Astrocyte of the spinal cord (primary cell): ENCODE data around the gene SCN10A.

Source experiments
- DNase-seq: peaks from one replicate; pipeline ENCODE4 v3.0.0; 2011; ENCODE audit warnings: low read depth, low spot score
- H3K4me3 ChIP-seq: 2 replicates; pipeline ENCODE4 v1.5.1; 2011; ENCODE audit warnings: low read depth, mild to moderate bottlenecking, low read length, moderate library complexity
- CTCF ChIP-seq: IDR thresholded peaks from 2 replicates; pipeline ENCODE4 v1.5.1; 2012; ENCODE audit warnings: low read depth, mild to moderate bottlenecking, low read length, inconsistent platforms
- in situ Hi-C: cut with HindIII; loops from 2 replicates; pipeline ENCODE4 v1.10.0; 2017; ENCODE audit warnings: low sequenced_read_pairs

Gene SCN10A

GRCh38 chr3:38702231-38702630, 113.8 kb downstream of the SCN10A start:
- H3K4me3 ChIP-seq: no peak overlapping the region
- no peak for DNase-seq
- TF ChIP-seq CTCF: no peak
- in situ Hi-C loops: no loop called here

GRCh38 chr3:38698760-38699159, 117.3 kb downstream of the SCN10A start:
- DNase-seq: no peak
- TF ChIP-seq CTCF: no peak
- no peak overlapping the region for H3K4me3 ChIP-seq
- in situ Hi-C loops: no loop called here

- in situ Hi-C loops: no loop called here
- TF ChIP-seq CTCF: no peak
- no peak for DNase-seq
- H3K4me3 ChIP-seq: no peak overlapping the region
These were observed 118.0 kb downstream of the SCN10A start for GRCh38 chr3:38698061-38698460.

GRCh38 chr3:38696034-38696433, 120.0 kb downstream of the SCN10A start:
- DNase-seq: no peak
- in situ Hi-C loops: no loop called here
- no peak overlapping the region for H3K4me3 ChIP-seq
- TF ChIP-seq CTCF: no peak

- in situ Hi-C loops: no loop called here
- no peak for DNase-seq
These were observed 125.8 kb downstream of the SCN10A start for GRCh38 chr3:38690185-38690584.

GRCh38 chr3:38689774-38690173, 126.2 kb downstream of the SCN10A start:
- no peak for DNase-seq
- TF ChIP-seq CTCF: no peak
- no peak overlapping the region for H3K4me3 ChIP-seq
- in situ Hi-C loops: no loop called here

More at GRCh38 chr3:38690185-38690584, 125.8 kb downstream of the SCN10A start:
- no peak for TF ChIP-seq CTCF
- H3K4me3 ChIP-seq: no peak overlapping the region

GRCh38 chr3:38689346-38689745, 126.7 kb downstream of the SCN10A start:
- H3K4me3 ChIP-seq: no peak overlapping the region
- in situ Hi-C loops: no loop called here
- no peak for DNase-seq
- no peak for TF ChIP-seq CTCF
